GM18502 (cell line): Measurements from ENCODE around the gene CTDP1.

Experiments used
- ATAC-seq: cut with Tn5 transposase; IDR thresholded peaks from one replicate; pipeline ENCODE4 v1.9.1; 2021; ENCODE audit warnings: mild to moderate bottlenecking; ENCODE audit not compliant: unreplicated experiment, poor library complexity

Gene CTDP1

GRCh38 chr18:79754022-79754761, 74.6 kb downstream of the CTDP1 start:
- ATAC-seq = no peak

GRCh38 chr18:79754831-79755351, 75.3 kb downstream of the CTDP1 start:
- ATAC-seq = no peak

- ATAC-seq = no peak
Observed at GRCh38 chr18:79755496-79756142, 76.0 kb downstream of the CTDP1 start.

DNA sequence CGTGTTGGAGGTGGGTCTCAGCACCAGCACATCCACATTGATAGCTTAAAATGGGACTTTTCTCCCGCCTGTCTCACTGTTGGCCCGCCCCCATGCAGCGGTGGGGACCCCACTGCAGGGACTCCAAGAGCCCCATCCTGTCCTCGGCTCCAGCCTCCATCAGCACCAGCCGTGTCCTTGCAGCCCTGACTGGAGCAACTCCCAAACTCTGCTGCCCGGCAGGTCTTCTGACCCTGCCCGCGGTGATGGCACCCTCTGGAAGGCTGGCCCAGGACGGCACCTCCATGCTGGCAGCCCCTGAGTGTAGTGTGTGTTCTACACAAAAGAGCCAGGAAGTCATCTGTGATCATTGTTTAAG, 76.5 kb downstream of the CTDP1 start:
- no peak for ATAC-seq

DNA sequence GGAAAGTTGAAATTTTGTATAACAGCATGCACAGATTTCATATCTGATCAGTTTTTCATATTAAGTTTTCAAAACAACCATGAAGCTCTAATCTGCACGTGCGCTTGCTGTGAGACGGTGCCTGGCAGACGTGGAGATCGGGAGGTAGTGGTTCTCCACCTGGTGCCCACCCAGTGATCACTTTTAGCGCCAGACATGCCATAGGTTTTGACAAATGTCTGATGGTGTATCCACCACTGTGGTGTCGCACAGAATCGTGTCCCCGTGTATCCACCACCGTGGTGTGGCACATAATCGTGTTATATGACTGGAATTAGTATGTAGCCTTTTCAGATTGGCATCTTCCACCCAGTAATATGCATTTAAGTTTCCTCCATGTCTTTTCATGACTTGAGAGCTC, 77.2 kb downstream of the CTDP1 start:
- no peak for ATAC-seq

DNA sequence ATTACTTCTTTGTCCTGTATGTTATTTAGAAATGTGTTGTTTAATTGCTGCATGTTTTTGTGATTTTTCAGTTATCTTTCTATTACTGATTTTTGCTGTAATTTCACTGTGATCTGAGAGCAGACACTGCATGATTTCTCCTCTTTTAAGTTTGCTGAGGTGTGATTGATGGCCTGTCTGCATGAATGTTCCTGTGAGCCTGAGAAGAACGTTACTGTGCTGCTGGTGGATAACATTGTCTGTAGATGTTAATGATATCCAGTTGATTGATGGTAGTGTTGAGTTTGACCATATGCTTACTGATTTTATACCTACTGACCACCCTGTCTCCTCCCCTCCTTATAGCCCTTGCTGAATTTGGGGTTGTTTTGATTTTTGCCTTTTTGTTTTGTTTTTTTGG, 80.7 kb downstream of the CTDP1 start:
- no peak for ATAC-seq

DNA sequence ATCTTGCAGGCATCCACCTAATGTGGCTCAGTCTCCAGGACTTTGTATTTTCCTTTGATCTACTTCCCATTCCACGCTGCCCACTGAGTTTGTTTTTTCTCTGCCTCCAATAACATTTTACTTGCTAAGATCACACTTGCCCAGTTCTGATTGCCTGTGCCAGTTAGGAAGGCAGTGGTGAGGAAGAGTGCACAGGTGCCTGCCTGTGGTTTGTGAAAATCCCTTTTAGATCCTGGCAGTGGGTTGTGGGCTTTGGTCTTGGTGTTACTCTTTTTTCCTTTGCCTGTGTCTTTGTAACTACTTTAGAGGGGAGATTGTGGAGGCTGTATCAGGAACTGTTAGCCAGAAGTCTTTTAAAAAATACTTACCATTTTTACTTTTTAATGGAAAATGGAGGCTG, 81.3 kb downstream of the CTDP1 start:
- ATAC-seq = no peak

DNA sequence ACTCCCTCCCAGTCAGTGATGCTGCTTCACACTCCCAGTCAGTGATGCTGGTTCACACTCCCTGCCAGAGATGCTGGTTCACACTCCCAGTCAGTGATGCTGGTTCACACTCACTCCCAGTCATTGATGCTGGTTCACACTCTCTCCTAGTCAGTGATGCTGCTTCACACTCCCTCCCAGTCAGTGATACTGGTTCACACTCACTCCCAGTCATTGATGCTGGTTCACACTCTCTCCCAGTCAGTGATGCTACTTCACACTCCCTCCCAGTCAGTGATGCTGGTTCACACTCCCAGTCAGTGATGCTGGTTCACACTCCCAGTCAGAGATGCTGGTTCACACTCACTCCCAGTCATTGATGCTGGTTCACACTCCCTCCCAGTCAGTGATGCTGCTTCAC, 83.8 kb downstream of the CTDP1 start:
- no peak for ATAC-seq

GRCh38 chr18:79764131-79764530, 84.5 kb downstream of the CTDP1 start:
- ATAC-seq = no peak

- ATAC-seq = no peak
Observed at GRCh38 chr18:79765491-79766245, 86.1 kb downstream of the CTDP1 start.

DNA sequence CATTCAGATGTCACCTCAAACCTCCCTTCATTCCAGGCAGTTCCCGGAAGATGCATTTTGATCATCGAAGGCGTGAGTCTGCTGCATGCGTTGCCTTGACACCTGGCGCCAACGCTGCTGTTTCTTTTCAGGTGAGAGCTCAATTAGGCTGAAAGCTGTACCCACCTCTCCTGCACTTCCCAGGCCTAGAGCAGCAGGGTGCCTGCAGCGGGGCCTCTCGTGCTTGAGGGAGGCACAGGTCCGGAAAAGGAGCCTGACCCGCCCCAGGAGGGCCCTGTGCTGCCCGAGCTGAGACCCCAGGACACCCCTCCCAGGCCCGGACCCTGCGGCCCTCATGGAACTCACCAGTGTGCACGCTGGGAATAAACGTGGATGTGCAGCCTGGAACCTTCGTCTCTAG, 86.7 kb downstream of the CTDP1 start:
- ATAC-seq = no peak

DNA sequence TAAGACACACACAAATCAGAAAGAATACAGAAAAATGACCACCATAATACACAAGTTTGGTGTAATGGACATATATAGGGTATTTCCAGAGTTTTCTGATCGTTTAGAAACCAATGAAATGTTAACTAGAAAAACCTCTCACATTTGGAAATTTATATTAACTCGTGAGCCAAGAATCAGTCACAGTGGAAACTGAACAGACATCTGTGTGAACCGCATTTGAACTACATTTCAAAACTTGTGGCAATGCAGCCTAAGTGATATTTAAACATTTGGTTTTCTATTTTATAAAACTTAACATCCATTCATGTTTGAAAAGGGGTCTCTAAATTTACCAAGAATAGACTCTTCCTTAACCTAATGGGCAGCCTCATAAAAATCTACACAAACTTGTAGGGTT, 89.1 kb downstream of the CTDP1 start:
- ATAC-seq = no peak

- no peak for ATAC-seq
Observed at GRCh38 chr18:79769698-79770500, 90.3 kb downstream of the CTDP1 start.

DNA sequence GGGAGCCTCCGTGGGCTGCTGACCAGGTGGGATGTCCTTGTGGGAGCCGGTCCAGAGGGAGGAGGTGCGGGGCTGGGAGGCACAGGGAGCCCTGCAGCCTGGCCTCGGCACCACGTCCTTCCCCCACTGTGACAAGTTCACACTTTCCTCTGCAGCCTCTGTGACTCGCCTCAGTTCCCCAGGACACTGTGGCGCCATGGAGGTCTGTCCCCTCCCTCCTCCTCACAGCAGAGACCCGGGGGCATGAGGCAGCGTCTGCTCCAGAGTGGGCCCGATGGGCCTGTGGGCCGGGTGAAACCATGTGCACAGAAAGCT, 90.9 kb downstream of the CTDP1 start:
- no peak for ATAC-seq

DNA sequence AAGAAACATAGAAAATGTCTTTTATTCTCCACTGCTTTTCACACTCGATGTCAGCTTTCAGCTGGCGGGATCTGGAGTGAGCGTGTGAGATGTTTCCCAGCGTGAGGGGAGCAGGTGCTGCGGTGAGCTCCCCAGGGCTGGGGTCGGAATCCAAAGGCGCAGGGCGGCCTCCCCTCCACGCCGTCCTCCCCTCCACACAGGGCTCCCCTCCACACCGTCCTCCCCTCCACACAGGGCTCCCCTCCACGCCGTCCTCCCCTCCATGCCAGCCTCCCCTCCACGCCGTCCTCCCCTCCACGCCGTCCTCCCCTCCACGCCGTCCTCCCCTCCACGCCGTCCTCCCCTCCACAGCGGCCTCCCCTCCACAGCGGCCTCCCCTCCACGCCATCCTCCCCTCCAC, 91.2 kb downstream of the CTDP1 start:
- ATAC-seq = no peak

- no peak for ATAC-seq
Observed at GRCh38 chr18:79771446-79772107, 92.0 kb downstream of the CTDP1 start.

DNA sequence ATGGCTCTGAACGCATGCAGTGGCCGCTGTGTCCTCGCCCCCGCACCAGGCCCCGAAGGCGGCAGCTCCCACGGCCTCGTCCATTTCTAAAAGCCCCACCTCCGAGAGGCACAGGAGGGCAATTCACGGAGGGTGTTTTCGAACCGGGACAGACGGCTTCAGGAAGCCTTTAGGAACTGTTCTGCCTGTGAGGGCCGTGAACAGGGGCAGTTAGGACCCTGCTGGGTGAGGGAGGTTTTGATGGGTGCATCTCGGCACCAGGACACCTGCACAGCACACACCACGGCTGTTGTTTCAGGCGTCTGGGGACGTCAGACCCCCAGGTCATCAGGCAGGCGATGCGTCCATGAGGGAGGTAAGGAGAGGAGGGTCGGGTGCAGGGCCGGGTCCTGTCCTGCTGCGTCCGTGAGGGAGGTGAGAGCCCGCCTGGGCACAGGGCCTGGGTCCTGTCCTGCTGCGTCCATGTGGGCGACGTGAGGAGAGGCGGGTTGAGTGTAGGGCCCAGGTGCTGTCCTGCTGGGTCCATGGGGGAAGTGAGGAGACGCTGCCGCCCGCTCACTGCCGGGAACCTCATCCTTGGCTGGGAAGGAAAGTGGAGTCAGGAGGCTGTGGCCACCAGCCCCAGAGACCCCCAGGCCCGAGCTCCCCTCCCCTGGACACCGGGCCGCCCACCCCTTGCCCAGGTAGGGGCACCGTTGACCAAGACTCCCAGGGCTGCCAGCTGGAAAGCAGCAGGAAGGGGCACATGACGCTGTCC, 92.7 kb downstream of the CTDP1 start:
- ATAC-seq = no peak

DNA sequence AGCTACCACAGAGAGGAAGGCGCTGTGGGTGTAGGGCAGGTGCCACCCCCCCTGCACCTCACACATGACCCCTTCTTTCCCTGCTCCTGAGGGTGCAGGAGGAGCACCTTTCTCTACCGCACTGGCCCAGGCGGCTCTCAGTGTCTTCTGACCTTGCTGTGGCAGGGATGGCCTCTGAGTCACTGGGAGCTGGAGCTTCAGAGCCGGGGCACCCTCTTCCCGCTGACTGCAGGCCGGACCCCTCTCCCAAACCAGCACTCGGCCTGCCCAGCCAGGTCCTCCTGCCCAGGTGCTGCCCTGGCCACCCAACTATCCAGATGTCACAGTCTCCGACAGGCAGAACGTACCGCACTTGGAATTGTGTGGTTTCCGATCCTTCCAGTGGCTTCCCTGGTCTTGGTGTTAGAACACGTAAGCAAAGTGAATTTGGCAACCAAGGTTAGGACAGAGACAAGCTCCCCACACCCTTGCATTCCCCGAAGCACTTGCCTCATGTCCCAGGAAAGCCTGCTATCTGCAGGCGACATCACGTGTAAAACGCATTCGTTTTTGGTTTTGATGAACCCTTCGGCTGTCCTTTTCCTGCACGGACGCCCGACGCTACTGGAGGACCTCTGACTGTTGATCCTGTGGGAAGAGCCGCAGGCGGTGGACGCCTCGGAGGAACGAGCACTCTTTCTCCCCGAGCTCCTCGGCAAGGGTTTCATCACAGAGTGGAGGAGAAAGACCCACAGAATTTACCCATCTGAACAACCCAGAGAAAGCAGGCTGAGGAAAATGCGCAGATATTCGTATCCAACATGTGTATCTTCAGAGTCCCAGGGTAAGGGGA, 93.5 kb downstream of the CTDP1 start:
- ATAC-seq = no peak

DNA sequence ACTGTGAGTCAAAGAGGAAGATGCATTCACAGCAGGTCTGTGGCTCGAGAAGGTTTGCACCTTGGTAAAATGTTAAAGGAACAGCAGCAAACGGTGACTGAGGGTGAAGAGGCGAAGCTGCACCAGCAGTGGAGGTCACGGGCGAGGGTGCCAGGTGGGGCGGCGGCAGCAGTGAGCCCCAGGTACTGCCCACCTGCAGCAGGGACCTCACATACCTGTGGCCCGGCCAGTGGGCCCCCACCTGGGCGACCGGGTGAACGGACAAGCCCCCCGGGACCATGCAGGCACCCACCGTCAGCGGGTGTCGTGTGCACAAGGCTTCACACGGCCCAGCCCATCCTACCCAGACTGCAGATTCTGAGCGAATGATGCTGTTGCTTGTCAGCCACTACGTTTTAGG, 94.5 kb downstream of the CTDP1 start:
- ATAC-seq = no peak
